ENCODE measurements around the gene ABHD14A. TPM values are rescaled to one million over a fixed set of nuclear protein-coding genes. Genes with fewer than 3 reads are reported as not detected.

ABHD14A gene
- total and polyA plus RNA-seq, 12 donors, result 19.3 to 80.1 (median 25.4) TPM

DNA sequence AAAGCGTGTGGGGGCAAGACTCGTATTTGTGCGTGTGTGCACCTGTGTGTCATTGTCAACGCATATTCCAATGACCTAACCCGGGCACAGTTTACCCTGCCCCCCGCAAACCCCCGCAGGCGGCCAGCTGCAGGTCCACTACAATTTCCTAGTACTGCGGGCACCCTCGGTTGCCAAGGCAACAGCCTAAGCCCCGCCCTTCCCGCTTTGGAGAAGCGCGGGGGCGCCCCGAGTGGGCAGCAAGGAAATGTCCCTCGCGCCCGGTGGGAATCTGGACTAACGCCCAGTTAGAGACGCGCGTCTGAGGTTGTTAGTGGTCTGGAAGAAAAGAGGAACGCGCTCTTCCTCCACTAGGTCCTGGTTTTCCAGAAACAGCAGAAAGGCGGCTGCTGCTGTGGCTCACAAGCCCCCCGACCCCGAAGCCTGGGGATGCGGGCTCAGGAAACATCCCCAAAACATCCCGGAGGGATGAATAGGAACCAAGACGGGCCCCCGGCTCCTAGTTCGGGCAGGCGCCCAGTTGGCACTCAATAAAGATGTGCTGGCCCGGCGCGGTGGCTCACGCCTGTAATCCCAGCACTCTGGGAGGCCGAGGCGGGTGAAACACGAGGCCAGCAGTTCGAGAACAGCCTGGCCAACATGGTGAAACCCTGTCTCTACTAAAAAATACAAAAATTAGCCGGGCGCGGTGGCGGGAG is 1.1 kb downstream of the ABHD14A start:
- WGBS, 2 donors, result 37 to 41% methylated on average over 46 of the region's 46 CpGs
- DNase-seq (peak; percentile 74 to 76), ATAC-seq (peak in 4 of 8 donors; percentile 1 to 15 (median 6))
- Histone ChIP-seq H3K27ac (peak overlapping the region in 8 of 10 donors; percentile 20 to 97 (median 94)), H3K27me3 (no peaks in the 10 kb centered on the region), H3K9me3 (no peaks in the 10 kb centered on the region), H3K4me3 (peak overlapping the region in 8 of 10 donors; percentile 56 to 87 (median 68)), H3K4me1 (peaks cover 10 to 37% (median 31%) of the 10 kb centered on the region in 9 donors), H3K36me3 (peaks cover 0 to 9% (median 0%) of the 10 kb centered on the region in 9 donors)
- TF ChIP-seq, protein P1, sequence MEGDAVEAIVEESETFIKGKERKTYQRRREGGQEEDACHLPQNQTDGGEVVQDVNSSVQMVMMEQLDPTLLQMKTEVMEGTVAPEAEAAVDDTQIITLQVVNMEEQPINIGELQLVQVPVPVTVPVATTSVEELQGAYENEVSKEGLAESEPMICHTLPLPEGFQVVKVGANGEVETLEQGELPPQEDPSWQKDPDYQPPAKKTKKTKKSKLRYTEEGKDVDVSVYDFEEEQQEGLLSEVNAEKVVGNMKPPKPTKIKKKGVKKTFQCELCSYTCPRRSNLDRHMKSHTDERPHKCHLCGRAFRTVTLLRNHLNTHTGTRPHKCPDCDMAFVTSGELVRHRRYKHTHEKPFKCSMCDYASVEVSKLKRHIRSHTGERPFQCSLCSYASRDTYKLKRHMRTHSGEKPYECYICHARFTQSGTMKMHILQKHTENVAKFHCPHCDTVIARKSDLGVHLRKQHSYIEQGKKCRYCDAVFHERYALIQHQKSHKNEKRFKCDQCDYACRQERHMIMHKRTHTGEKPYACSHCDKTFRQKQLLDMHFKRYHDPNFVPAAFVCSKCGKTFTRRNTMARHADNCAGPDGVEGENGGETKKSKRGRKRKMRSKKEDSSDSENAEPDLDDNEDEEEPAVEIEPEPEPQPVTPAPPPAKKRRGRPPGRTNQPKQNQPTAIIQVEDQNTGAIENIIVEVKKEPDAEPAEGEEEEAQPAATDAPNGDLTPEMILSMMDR (IDR thresholded peaks at IDR 0.05), result peak in 2 of 9 donors; percentile 7 to 26
- intact Hi-C loops (cut with DNase I), result loop anchor here in 6 of 10 donors (2.0 kb wide), 1 partner anchor 33 kb away; the partner anchor contains the start of gene PARP3 (in 6 of the 6)

DNA sequence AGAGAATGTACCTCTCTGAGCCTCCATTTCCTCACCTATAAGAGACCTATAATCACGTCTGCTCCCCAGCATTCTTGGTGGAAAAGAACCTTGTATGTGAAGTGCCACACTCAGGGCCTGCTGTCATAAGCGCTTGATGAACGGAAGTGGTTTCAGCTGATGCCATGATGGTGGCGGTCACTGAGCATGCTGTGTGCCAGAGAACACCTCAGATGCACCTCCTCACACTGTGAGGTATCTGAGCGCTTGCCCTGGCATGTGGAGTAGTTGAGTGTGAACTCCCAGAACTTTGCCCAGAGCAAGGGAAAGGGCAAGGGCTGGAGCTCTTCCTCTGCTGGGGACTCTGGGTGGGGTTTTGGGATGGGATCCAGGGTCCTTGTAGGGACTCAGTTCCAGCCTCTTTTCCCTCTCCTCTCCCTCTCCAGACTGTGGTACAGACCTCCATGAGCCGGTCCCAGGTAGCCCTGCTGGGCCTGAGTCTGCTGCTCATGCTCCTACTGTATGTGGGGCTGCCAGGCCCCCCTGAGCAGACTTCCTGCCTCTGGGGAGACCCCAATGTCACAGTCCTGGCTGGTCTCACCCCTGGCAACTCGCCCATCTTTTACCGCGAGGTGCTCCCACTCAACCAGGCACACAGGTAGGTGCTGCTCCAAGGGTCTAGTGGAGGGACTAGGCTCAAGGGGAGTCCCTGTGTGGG is 2.7 kb downstream of the ABHD14A start:
- TF ChIP-seq, protein P1 (IDR thresholded peaks at IDR 0.05), result no peak
- Histone ChIP-seq H3K36me3 (peaks cover 0 to 6% (median 0%) of the 10 kb centered on the region in 9 donors), H3K4me3 (no peak overlapping the region), H3K27me3 (no peaks in the 10 kb centered on the region), H3K9me3 (no peaks in the 10 kb centered on the region), H3K4me1 (peaks cover 10 to 50% (median 44%) of the 10 kb centered on the region in 9 donors), H3K27ac (peak overlapping the region in 1 of 10 donors; percentile 31)
- DNase-seq (no peak), ATAC-seq (no peak)
- intact Hi-C loops (cut with DNase I), result no loop called here
- WGBS, 2 donors, result 86 to 87% methylated on average over 9 of the region's 9 CpGs

DNA sequence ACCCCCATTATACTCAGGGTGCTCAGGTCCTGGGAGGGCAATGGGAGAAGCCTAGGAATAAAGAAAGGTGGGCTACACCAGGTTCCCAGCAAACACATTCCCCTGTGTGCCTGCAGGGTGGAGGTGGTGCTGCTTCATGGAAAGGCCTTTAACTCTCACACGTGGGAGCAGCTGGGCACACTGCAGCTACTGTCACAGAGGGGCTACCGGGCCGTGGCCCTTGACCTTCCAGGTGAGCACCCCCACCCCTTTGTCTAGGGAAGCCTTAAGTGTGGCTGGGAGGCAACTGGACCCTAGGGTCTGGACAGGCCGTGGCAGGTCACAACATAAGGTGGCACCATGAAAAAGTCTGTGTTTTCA is 3.3 kb downstream of the ABHD14A start:
- Histone ChIP-seq H3K9me3 (no peaks in the 10 kb centered on the region), H3K27ac (no peak overlapping the region), H3K4me3 (no peak overlapping the region), H3K36me3 (peaks cover 0 to 6% (median 0%) of the 10 kb centered on the region in 9 donors), H3K4me1 (peaks cover 10 to 50% (median 43%) of the 10 kb centered on the region in 9 donors), H3K27me3 (no peaks in the 10 kb centered on the region)
- DNase-seq (no peak), ATAC-seq (no peak)
- WGBS, 2 donors, result 85 to 87% methylated on average over 4 of the region's 4 CpGs
- TF ChIP-seq, protein P1 (IDR thresholded peaks at IDR 0.05), result no peak
- intact Hi-C loops (cut with DNase I), result no loop called here

DNA sequence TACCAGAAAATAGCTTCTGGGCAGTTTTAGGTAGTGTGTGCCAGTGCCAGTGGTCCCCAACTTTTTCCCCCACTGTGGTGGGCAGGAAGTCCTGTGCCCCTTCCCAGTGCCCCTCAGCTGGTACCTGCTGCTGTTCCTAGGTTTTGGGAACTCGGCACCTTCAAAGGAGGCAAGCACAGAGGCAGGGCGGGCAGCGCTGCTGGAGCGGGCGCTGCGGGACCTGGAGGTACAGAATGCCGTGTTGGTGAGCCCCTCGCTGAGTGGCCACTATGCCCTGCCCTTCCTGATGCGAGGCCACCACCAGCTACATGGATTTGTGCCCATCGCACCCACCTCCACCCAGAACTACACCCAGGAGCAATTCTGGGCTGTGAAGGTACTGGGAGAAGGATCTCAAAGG is 5.4 kb downstream of the ABHD14A start:
- Histone ChIP-seq H3K27ac (no peak overlapping the region), H3K4me3 (no peak overlapping the region), H3K9me3 (no peaks in the 10 kb centered on the region), H3K4me1 (peaks cover 13 to 46% (median 37%) of the 10 kb centered on the region in 9 donors), H3K27me3 (no peaks in the 10 kb centered on the region), H3K36me3 (peaks cover 0 to 6% (median 0%) of the 10 kb centered on the region in 9 donors)
- intact Hi-C loops (cut with DNase I), result loop anchor here in 1 of 10 donors (5.0 kb wide), 1 partner anchor 38 kb away; the partner anchor contains the start of genes PARP3 and RRP9
- 97 to 99% methylated on average over 10 of the region's 10 CpGs for WGBS, 2 donors
- TF ChIP-seq, protein P1 (IDR thresholded peaks at IDR 0.05), result no peak
- DNase-seq, result no peak
- no peak for ATAC-seq

Measured in heart right ventricle (tissue), 16 donors.